GM12891 (cell line): ENCODE data around the gene TANC2.

Experiments used
- DNase-seq: peaks from one replicate; pipeline ENCODE4 v3.0.0; 2011; ENCODE audit warnings: low spot score; ENCODE audit not compliant: insufficient read length
- FAIRE-seq: peaks from 2 replicates; lab custom pipeline; 2011; peaks lifted over from hg19 to GRCh38; lab: Jason Lieb, UNC
- PAX5 ChIP-seq: IDR thresholded peaks from 2 replicates; pipeline ENCODE4 v1.6.1; 2011; ENCODE audit warnings: low read length, moderate library complexity, mild to moderate bottlenecking; ENCODE audit not compliant: insufficient read depth, severe bottlenecking
- POLR2A ChIP-seq: IDR thresholded peaks from 2 replicates; pipeline ENCODE4 v1.6.1; 2011; ENCODE audit warnings: low read depth, low read length, control low read depth
- POLR2AphosphoS5 ChIP-seq: IDR thresholded peaks from 2 replicates; pipeline ENCODE4 v1.6.1; 2011; ENCODE audit warnings: low read depth, low read length, control low read depth
- POU2F2 ChIP-seq: IDR thresholded peaks from 2 replicates; pipeline ENCODE4 v1.6.1; 2011; ENCODE audit warnings: low read depth, mild to moderate bottlenecking, control low read depth, low read length, moderate library complexity
- SPI1 ChIP-seq: IDR thresholded peaks from 2 replicates; pipeline ENCODE4 v1.6.1; 2011; ENCODE audit warnings: low read depth, low read length, control low read depth
- TAF1 ChIP-seq: IDR thresholded peaks from 2 replicates; pipeline ENCODE4 v1.6.1; 2011; ENCODE audit warnings: low read depth, low read length, control low read depth

TANC2 gene

GRCh38 chr17:62931101-62931500 is 34.9 kb upstream of the TANC2 start:
- FAIRE-seq (no peak), DNase-seq (no peak)
- TF ChIP-seq SPI1, result no peak
- TF ChIP-seq POLR2AphosphoS5, result no peak
- no peak for TF ChIP-seq PAX5
- no peak for TF ChIP-seq POLR2A
- no peak for TF ChIP-seq POU2F2
- TF ChIP-seq TAF1, result no peak

- TF ChIP-seq POLR2AphosphoS5 (no peak), PAX5 (no peak), SPI1 (no peak), POLR2A (no peak), POU2F2 (no peak), TAF1 (no peak)
- FAIRE-seq (no peak), DNase-seq (no peak)
Measured at GRCh38 chr17:62933501-62934385, 32.3 kb upstream of the TANC2 start.

- TF ChIP-seq POU2F2 (no peak), PAX5 (no peak), TAF1 (no peak), SPI1 (no peak), POLR2AphosphoS5 (no peak), POLR2A (no peak)
- FAIRE-seq (no peak), DNase-seq (no peak)
Measured at GRCh38 chr17:62935098-62935497, 30.9 kb upstream of the TANC2 start.

- FAIRE-seq, result no peak
- DNase-seq, result no peak
- TF ChIP-seq POLR2A (no peak), SPI1 (no peak), POLR2AphosphoS5 (no peak), TAF1 (no peak), PAX5 (no peak), POU2F2 (no peak)
Measured at GRCh38 chr17:62935523-62935922, 30.5 kb upstream of the TANC2 start.

DNA sequence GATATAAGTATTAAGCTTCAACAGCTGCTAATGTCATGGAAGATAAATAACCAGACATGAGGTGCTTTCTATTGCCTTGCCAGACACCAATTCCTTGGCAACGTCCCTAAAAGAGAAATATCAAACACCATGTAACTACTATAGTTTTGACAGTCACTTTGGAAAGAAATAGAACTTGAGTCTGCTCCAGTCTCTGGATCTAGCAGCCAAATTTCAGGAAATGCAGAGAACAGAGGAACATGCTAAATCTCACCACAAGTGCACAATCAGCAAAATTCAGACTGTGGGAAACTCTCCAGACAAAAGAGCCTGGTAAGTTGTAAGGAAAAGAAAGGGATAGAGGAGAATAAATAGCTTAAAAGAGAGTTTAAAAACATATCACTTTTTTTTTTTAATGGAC is 28.4 kb upstream of the TANC2 start:
- FAIRE-seq (no peak), DNase-seq (no peak)
- TF ChIP-seq SPI1 (no peak), POU2F2 (no peak), TAF1 (no peak), POLR2AphosphoS5 (no peak), PAX5 (no peak), POLR2A (no peak)

- DNase-seq (no peak), FAIRE-seq (no peak)
- TF ChIP-seq SPI1, result no peak
- no peak for TF ChIP-seq TAF1
- TF ChIP-seq POU2F2, result no peak
- no peak for TF ChIP-seq PAX5
- TF ChIP-seq POLR2A, result no peak
- no peak for TF ChIP-seq POLR2AphosphoS5
Measured at GRCh38 chr17:62941358-62941991, 24.6 kb upstream of the TANC2 start.

GRCh38 chr17:62948370-62948769 is 17.7 kb upstream of the TANC2 start:
- DNase-seq (no peak), FAIRE-seq (no peak)

GRCh38 chr17:62949036-62949435 is 17.0 kb upstream of the TANC2 start:
- FAIRE-seq (no peak), DNase-seq (no peak)
- TF ChIP-seq TAF1 (no peak), POLR2A (no peak), POLR2AphosphoS5 (no peak), PAX5 (no peak), POU2F2 (no peak), SPI1 (no peak)

More at GRCh38 chr17:62948370-62948769, 17.7 kb upstream of the TANC2 start:
- TF ChIP-seq POLR2AphosphoS5 (no peak), TAF1 (no peak), SPI1 (no peak), POLR2A (no peak), PAX5 (no peak), POU2F2 (no peak)

- FAIRE-seq, result no peak
Measured at GRCh38 chr17:62950067-62950466, 16.0 kb upstream of the TANC2 start.

More at GRCh38 chr17:62950067-62950466, 16.0 kb upstream of the TANC2 start:
- no peak for DNase-seq
- TF ChIP-seq POU2F2 (no peak), PAX5 (no peak), SPI1 (no peak), TAF1 (no peak), POLR2A (no peak), POLR2AphosphoS5 (no peak)
